C1 segment of cervical spinal cord (tissue), 14 donors: ENCODE results near the gene BAHD1.

Experiments
- DNase-seq, 14 donors: peaks; one replicate each; lab custom pipeline; 2025; lab: John Stamatoyannopoulos, UW

BAHD1 gene

GRCh38 chr15:40495516-40495915 lies 54.8 kb downstream of the BAHD1 start:
- no peak for DNase-seq

- no peak for DNase-seq
Observed at GRCh38 chr15:40498418-40498817, 57.7 kb downstream of the BAHD1 start.

- DNase-seq: no peak
Observed at GRCh38 chr15:40498891-40499290, 58.1 kb downstream of the BAHD1 start.

- no peak for DNase-seq
Observed at GRCh38 chr15:40499931-40500330, 59.2 kb downstream of the BAHD1 start.

GRCh38 chr15:40500568-40501330 lies 60.0 kb downstream of the BAHD1 start:
- DNase-seq: no peak

DNA sequence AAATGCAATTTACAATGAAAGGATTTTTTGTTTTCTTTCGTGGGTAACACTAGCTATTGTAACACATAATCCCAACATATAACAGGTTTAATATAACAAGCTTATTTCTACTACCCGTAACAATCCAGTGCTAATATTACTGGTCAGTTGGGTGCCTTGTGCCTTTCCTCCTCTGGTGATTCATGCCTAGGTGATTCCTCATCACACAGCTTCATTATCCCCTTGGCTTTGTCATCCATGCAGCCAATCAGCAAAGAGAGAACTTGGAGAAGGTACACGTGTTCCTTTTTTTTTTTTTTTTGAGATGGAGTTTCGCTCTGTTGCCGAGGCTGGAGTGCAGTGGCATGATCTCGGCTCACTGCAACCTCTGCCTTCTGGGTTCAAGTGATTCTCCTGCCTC lies 60.7 kb downstream of the BAHD1 start:
- no peak for DNase-seq

GRCh38 chr15:40506964-40507571 lies 66.3 kb downstream of the BAHD1 start:
- peak in 11 of 14 donors; percentile 8 to 67 (median 35) for DNase-seq

DNA sequence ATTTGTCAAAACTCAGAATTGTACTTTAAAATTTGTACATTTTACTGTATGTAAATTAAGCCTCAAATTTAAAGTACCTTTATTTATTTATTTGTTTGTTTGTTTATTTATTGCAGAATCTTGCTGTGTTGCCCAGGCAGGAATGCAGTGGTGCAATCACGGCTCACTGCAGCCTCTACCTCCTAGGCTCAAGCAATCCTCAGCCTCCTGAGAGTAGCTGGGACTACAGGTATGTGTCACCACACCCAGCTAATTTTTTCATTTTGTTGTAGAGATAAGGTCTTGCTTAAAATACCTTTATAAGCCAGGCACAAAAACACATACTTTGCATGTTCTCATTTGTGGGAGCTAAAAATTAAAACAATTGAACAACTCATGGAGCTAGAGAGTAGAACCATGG lies 67.5 kb downstream of the BAHD1 start:
- no peak for DNase-seq

DNA sequence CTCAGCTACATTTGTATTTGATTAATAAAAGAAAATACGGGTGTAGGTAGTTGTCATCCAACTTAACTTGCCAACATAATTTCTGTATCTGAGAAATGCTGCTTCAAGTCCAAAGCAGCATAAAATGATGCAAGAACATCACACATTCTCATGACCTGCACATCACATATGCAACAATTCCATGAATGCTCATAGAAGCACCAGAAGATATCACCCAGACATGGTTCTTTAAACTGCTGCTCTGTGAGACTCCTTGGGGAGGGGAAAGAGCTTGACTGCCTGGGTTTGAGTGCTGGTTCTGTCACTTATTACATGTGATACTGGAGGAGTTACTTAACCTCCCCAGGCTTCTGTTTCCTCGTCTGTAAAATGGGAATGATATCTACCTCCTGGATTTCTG lies 69.4 kb downstream of the BAHD1 start:
- DNase-seq: no peak

- DNase-seq: no peak
Observed at GRCh38 chr15:40511093-40511471, 70.3 kb downstream of the BAHD1 start.

GRCh38 chr15:40511472-40512133 lies 70.8 kb downstream of the BAHD1 start:
- DNase-seq: peak in 6 of 14 donors; percentile 6 to 31 (median 10)

GRCh38 chr15:40512440-40512839 lies 71.7 kb downstream of the BAHD1 start:
- no peak for DNase-seq

DNA sequence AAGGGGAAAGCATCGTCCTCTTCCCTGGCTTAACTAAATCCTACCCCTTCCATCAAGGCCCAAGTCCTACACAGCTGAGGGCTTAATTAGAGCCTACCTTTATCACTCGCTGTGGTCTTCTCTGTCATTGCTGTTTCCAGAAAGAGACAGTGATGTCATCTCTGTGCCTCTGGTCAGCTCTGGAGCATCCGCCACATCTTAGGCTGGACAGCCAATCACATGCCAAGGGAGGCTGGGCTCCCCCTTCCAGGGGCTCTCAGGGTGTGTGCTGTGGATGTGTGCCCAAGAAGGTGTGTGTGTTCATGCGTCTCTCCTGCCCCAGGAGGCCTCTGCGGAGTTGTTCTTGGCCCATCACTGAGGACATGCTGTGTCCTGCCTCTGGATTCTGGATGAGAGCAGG lies 72.9 kb downstream of the BAHD1 start:
- DNase-seq: no peak

DNA sequence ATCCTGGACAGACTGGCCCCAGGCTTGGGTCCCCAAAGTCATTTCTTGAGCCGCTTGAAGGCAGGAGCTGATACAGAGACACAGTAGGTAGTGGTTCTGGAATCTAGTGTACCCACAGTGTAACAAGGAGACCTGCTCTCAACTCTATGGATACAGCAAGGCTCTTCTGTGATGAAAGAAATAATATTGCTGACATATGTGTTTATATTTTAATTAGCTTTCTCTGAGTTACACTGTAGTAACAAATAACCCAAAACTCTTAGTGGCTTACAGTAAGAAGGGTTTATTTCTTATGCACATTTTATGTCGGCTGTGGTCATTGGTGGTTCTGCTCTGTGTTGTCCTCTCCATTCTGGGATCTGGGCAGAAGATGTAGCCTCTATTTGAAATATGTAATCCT lies 75.6 kb downstream of the BAHD1 start:
- no peak for DNase-seq
